Skeletal muscle tissue (tissue), 4 donors: ENCODE data around the gene C11orf52. TPM values are rescaled to one million over a fixed set of nuclear protein-coding genes. Genes with fewer than 3 reads are reported as not detected.
"Not testable (repeated sequence)": the region's sequence is repeated elsewhere in the genome, so short reads cannot be mapped to it uniquely, and the experiment has no call there.

Source experiments
- H3K27ac ChIP-seq: one replicate; pipeline ENCODE4 v1.7.0; 2013; ENCODE audit warnings: mild to moderate bottlenecking, low read depth, low read length, inconsistent platforms
- H3K27me3 ChIP-seq, 3 donors: one replicate each; pipeline ENCODE4 v1.7.0; 2013; ENCODE audit warnings: low read length in 3 of 3; ENCODE audit not compliant: control insufficient read depth in 3 of 3, insufficient read depth in 3 of 3
- H3K36me3 ChIP-seq, 3 donors: one replicate each; pipeline ENCODE4 v1.7.0; 2013; ENCODE audit warnings: low read length in 3 of 3; ENCODE audit not compliant: control insufficient read depth in 3 of 3, insufficient read depth in 3 of 3
- H3K4me1 ChIP-seq, 3 donors: one replicate each; pipeline ENCODE4 v1.7.0; 2013; ENCODE audit warnings: low read length in 3 of 3, mild to moderate bottlenecking in 3 of 3; ENCODE audit not compliant: control insufficient read depth in 3 of 3, insufficient read depth in 3 of 3
- H3K4me3 ChIP-seq, 3 donors: one replicate each; pipeline ENCODE4 v1.7.0; 2013; ENCODE audit warnings: low read length in 3 of 3
- H3K9ac ChIP-seq, 3 donors: one replicate each; pipeline ENCODE4 v1.7.0; 2013; ENCODE audit warnings: low read length in 3 of 3, mild to moderate bottlenecking in 3 of 3, moderate library complexity in 2 of 3, low read depth in 1 of 3
- H3K9me3 ChIP-seq, 3 donors: one replicate each; pipeline ENCODE4 v1.7.0; 2013; ENCODE audit warnings: low read length in 3 of 3; ENCODE audit not compliant: control insufficient read depth in 3 of 3
- total RNA-seq: library from RNA; depleted of rRNA; stranded (reverse); fragments of >200 nt; gene quantifications from one replicate; pipeline ENCODE4 v1.2.3, GENCODE V29; 2014
- donor health status: Osteomylitis.

C11orf52 gene
- total RNA-seq, 1 donor from 2014 or later = 0.52 TPM

DNA sequence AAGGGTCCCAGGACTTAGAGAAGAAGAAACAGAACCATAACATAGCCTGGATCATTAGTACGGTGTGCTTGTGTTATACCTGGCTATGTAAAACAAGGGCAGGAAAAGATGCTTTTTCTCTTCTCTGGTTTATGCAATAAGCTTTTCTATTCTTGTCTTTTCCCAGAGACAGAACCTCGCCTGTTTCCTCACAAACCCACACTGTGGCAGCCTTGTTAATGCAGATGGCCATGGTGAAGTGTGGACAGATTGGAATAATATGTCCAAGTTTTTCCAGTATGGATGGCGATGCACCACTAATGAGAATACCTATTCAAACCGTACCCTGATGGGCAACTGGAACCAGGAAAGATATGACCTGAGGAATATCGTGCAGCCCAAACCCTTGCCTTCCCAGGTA, 36.5 kb upstream of the C11orf52 start:
- no peak overlapping the region for H3K27ac ChIP-seq
- no peaks in the 10 kb centered on the region for H3K36me3 ChIP-seq
- H3K9me3 ChIP-seq = no peaks in the 10 kb centered on the region
- no peaks in the 10 kb centered on the region for H3K27me3 ChIP-seq
- no peak overlapping the region for H3K9ac ChIP-seq
- H3K4me3 ChIP-seq = no peak overlapping the region
- peaks cover 10 to 16% (median 12%) of the 10 kb centered on the region in 3 donors for H3K4me1 ChIP-seq

DNA sequence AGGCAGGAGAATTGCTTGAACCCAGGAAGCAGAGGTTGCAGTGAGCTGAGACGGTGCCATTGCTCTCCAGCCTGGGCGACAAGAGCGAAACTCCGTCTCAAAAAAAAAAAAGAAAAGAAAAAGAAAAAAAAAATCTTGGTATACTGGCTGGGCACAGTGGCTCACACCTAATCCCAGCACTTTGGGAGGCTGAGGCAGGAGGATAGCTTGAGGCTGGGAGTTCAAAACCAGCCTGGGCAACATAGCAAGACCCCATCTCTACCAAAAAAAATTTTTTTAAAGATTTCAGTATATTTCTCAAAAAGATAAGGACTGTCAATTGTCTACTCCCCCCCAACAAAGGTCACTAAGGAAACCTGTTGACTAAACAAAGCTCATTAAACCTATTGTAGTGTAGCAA, 33.7 kb upstream of the C11orf52 start:
- not testable (repeated sequence) for H3K27ac ChIP-seq, H3K4me1 ChIP-seq, H3K36me3 ChIP-seq, H3K27me3 ChIP-seq, H3K9ac ChIP-seq, H3K4me3 ChIP-seq, H3K9me3 ChIP-seq

DNA sequence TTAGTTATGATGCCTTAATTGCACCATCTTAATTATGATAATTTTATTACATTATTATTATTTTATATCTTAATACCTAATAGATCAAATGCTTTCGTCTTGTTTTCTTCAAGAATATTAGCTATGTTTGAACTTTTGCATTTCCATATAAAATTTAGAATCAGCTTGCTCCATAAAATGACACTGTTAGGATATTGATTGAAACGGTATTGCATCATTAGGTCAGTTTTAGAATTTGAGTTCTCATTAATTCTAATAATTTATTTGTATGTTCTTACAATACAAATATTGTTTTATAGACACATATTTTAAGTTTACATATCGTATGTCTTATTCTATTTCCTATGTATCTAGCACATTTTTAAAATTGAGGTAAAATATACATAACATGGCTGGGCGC, 32.7 kb upstream of the C11orf52 start:
- Histone ChIP-seq H3K9ac (no peak overlapping the region), H3K36me3 (no peaks in the 10 kb centered on the region), H3K4me3 (no peak overlapping the region), H3K27me3 (no peaks in the 10 kb centered on the region), H3K27ac (no peak overlapping the region), H3K4me1 (no peaks in the 10 kb centered on the region), H3K9me3 (no peaks in the 10 kb centered on the region)

DNA sequence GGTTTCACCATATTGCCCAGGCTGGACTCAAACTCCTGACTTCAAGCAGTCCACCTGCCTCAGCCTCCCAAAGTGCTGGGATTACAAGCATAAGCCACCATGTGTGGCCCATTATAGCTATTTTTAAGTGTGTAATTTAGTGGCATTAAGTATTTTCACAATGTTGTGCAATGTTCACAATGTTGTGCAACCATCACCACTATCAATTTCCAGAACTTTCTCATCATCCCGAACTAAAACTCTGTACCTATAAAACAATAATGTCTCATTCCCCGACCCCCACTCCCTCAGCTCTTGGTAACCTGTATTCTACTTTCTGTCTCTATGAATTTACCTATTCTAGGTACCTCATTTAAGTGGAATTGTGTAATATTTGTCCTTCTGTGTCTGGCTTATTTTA, 31.9 kb upstream of the C11orf52 start:
- no peak overlapping the region for H3K27ac ChIP-seq
- no peaks in the 10 kb centered on the region for H3K27me3 ChIP-seq
- no peaks in the 10 kb centered on the region for H3K4me1 ChIP-seq
- H3K9me3 ChIP-seq = no peaks in the 10 kb centered on the region
- H3K9ac ChIP-seq = no peak overlapping the region
- no peaks in the 10 kb centered on the region for H3K36me3 ChIP-seq
- H3K4me3 ChIP-seq = no peak overlapping the region

DNA sequence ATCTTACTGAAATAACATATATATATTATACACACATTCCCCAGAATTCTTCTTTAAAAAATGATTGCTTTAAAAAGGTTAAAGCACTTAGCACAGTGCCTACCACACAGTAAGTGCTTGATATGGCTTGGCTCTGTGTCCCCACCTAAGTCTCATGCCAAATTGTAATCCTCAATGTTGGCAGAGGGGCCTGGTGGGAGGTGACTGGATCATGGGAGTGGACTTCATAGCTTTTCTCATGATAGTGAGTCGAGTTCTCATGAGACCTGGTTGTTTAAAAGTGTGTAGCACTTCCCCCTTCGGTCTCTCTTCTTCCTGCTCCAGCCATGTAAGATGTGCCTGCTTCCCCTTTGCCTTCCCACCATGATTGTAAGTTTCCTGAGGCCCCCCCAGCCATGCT, 13.3 kb upstream of the C11orf52 start:
- no peak overlapping the region for H3K4me3 ChIP-seq
- H3K27ac ChIP-seq = no peak overlapping the region

DNA sequence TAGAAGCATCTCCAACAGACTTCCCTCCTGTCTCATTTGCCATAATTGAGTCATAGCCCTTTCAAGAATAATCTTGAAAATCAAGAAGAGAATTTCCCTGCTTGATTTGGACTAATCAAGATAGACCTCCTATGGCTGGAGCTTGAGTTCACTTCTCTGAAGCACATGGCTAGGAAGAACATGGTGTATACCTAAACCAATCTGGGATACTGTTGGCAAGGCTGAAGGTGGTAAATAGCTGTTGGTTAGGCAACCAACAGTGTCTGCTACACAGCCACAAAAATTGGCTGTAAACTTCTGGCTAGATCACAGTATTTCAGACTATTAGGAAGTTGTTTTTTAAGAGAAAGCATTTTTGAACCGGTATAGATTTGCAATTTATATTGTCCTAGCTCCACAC, 12.0 kb upstream of the C11orf52 start:
- no peak overlapping the region for H3K4me3 ChIP-seq
- peaks cover 5 to 23% (median 11%) of the 10 kb centered on the region in 3 donors for H3K4me1 ChIP-seq
- no peaks in the 10 kb centered on the region for H3K9me3 ChIP-seq
- H3K36me3 ChIP-seq = peaks cover 26 to 28% (median 28%) of the 10 kb centered on the region in 3 donors
- peak overlapping the region; percentile 17 for H3K27ac ChIP-seq
- H3K27me3 ChIP-seq = no peaks in the 10 kb centered on the region
- H3K9ac ChIP-seq = no peak overlapping the region

More for the DNA sequence above, 13.3 kb upstream of the C11orf52 start:
- Histone ChIP-seq H3K27me3 (no peaks in the 10 kb centered on the region), H3K4me1 (peaks cover 5 to 16% (median 9%) of the 10 kb centered on the region in 3 donors), H3K9ac (no peak overlapping the region), H3K36me3 (peaks cover 17 to 23% (median 19%) of the 10 kb centered on the region in 3 donors), H3K9me3 (no peaks in the 10 kb centered on the region)

DNA sequence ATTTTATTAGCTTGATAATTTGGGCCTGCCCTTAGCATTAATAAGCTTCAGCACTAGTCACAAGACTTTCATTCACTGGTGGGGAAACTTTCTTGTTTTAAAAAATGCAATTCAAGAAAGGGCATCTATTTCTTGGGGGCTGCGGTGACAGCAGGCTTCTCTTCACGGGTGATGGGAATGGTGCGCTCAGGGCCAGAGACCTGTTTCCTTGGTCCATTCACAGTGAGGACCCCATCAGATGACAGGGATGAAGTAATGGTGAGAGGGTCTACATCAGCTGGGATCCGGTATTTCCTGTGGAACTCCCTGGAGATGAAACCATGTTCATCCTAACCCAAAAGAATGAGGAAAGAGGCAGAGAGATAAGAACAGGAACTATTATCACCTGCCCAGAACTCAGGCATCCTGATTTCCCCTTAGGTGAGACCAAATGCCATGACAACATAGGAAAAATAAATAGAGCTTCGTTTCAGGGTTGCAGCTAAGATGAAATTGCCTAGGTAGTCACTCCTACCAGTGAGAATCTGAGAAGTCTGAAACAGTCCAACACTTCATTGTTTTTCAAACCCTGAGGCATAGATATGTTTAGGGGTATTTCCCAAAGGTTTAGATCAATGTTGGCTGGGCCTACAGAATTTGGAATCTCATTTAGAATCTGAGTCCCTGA, 9.9 kb upstream of the C11orf52 start:
- peak overlapping the region; percentile 82 to 92 (median 86) for H3K4me3 ChIP-seq
- peak overlapping the region; percentile 38 to 97 (median 88) for H3K9ac ChIP-seq
- peaks cover 14 to 34% (median 18%) of the 10 kb centered on the region in 3 donors for H3K4me1 ChIP-seq
- H3K27ac ChIP-seq = peak overlapping the region; percentile 98
- peaks cover 26 to 28% (median 28%) of the 10 kb centered on the region in 3 donors for H3K36me3 ChIP-seq
- H3K27me3 ChIP-seq = no peaks in the 10 kb centered on the region
- H3K9me3 ChIP-seq = no peaks in the 10 kb centered on the region

DNA sequence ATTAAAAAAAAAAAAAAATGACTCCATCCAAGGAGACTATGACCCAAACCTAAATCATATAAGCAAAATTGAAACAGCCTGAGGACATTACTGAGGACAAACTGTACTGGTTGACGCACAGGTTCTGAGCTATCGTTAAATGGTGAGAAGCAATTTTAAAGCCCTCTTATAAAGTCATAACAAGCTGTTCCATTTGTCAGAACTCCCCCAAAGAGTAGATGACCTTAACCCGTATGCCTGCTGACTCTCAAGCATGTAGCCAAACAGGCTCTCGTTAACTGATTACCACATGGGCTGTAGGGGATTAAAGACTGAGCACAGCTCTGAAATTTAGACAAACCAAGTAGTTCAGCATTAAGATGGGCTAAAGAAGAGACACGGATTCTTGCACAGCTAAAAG, 9.3 kb upstream of the C11orf52 start:
- Histone ChIP-seq H3K4me1 (peaks cover 20 to 40% (median 24%) of the 10 kb centered on the region in 3 donors), H3K27ac (peak overlapping the region; percentile 98), H3K9ac (peak overlapping the region; percentile 88 to 97 (median 97)), H3K9me3 (no peaks in the 10 kb centered on the region), H3K4me3 (peak overlapping the region; percentile 82 to 92 (median 86)), H3K36me3 (peaks cover 26 to 28% (median 28%) of the 10 kb centered on the region in 3 donors), H3K27me3 (no peaks in the 10 kb centered on the region)

DNA sequence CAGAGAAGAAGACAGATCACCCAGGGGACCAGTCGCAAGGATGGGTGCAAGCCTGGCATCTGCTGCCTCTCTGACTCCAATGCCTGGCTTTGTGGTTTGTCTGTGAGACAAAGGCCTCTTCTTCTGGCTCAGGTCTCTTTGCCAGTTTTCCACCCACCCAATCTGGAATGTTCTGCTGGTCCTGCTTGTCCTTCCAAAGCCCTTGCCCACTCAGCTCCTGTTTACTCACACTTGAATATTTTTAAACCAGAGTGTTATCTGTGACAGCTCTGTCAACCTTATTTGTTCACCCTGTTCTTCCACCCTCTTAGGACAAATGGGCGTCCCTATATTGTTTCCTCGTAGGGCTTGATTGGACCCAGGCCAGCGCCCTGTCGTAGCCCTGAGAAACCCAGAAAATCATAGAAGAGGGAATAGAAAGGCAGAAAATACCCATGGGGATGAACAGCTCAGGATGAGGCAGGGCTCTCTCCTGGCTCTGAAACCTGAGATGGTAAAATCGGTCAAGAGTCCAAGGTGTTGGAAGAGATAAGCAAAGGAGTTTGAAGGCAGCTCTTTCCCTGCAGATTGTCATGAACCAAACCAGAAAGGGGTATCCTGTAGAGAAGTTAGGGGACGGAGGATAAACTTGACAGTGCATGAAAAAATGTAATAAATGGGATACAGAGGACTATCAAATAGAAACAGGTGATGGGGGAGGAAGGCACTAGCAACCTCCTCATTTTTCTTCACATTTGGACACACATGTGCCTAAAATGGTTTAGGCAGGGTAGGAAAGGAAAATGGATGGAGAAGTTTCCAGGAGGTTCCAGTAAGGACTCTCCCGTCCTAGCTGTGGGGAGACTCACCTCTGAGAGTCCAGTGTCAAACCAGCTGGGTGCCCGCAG, 7.8 kb upstream of the C11orf52 start:
- peak overlapping the region; percentile 88 to 97 (median 97) for H3K9ac ChIP-seq

More for the DNA sequence above, 7.8 kb upstream of the C11orf52 start:
- Histone ChIP-seq H3K9me3 (no peaks in the 10 kb centered on the region), H3K4me3 (peak overlapping the region; percentile 82 to 92 (median 86)), H3K27me3 (no peaks in the 10 kb centered on the region), H3K27ac (peak overlapping the region; percentile 98), H3K36me3 (peaks cover 26 to 28% (median 28%) of the 10 kb centered on the region in 3 donors), H3K4me1 (peaks cover 26 to 47% (median 31%) of the 10 kb centered on the region in 3 donors)
